Smooth muscle cell (in vitro differentiated cells): ENCODE data around the gene TGM2. TPM values are rescaled to one million over a fixed set of nuclear protein-coding genes. Genes with fewer than 3 reads are reported as not detected.

Experiments
- DNase-seq: peaks from one replicate; lab custom pipeline; 2025; ENCODE audit not compliant: unreplicated experiment; lab: John Stamatoyannopoulos, UW
- H2AFZ ChIP-seq: fragments of 200-600 bp; sonication (generic); 2 replicates; pipeline ENCODE4 v1.6.0; 2016; ENCODE audit warnings: antibody characterized with exemption, low read depth, mild to moderate bottlenecking
- H3F3A ChIP-seq: fragments of 200-600 bp; sonication (generic); 2 replicates; pipeline ENCODE4 v1.6.0; 2017; ENCODE audit warnings: antibody characterized with exemption, low read depth
- H3K27ac ChIP-seq: fragments of 200-600 bp; sonication (generic); 2 replicates; pipeline ENCODE4 v1.5.1; 2016; ENCODE audit warnings: low read depth, mild to moderate bottlenecking
- H3K27me3 ChIP-seq: fragments of 200-600 bp; sonication (generic); 2 replicates; pipeline ENCODE4 v1.6.1; 2016; ENCODE audit warnings: low read depth, mild to moderate bottlenecking
- H3K36me3 ChIP-seq: fragments of 200-600 bp; sonication (generic); 2 replicates; pipeline ENCODE4 v1.5.1; 2016; ENCODE audit warnings: low read depth
- H3K4me1 ChIP-seq: fragments of 200-600 bp; sonication (generic); 2 replicates; pipeline ENCODE4 v1.5.1; 2016; ENCODE audit warnings: low read depth
- H3K4me2 ChIP-seq: fragments of 200-600 bp; sonication (generic); 2 replicates; pipeline ENCODE4 v1.6.0; 2016; ENCODE audit warnings: mild to moderate bottlenecking
- H3K4me3 ChIP-seq: fragments of 200-600 bp; sonication (generic); 2 replicates; pipeline ENCODE4 v1.5.1; 2016; ENCODE audit warnings: mild to moderate bottlenecking
- H3K79me2 ChIP-seq: fragments of 200-600 bp; sonication (generic); 2 replicates; pipeline ENCODE4 v1.6.0; 2016; ENCODE audit warnings: low read depth, mild to moderate bottlenecking
- H3K9ac ChIP-seq: fragments of 200-600 bp; sonication (generic); 2 replicates; pipeline ENCODE4 v1.6.0; 2016; ENCODE audit warnings: low read depth
- H3K9me3 ChIP-seq: fragments of 200-600 bp; sonication (generic); replicated peaks from 2 replicates; pipeline ENCODE4 v1.5.1; 2016; ENCODE audit warnings: low read depth
- H4K20me1 ChIP-seq: fragments of 200-600 bp; sonication (generic); 2 replicates; pipeline ENCODE4 v1.6.0; 2016; ENCODE audit warnings: low read depth
- WGBS: methylation state at CpG from one replicate; pipeline ENCODE4 v1.1.7; 2016; ENCODE audit warnings: low lambda C conversion rate; 5-methylcytosine and 5-hydroxymethylcytosine counted together
- polyA plus RNA-seq: library from polyadenylated mRNA; unstranded; fragments of >200 nt; fragmentation: Nextera tagmentation; extraction: Ambion mirVana; gene quantifications from 2 replicates; pipeline ENCODE4 v1.2.1, GENCODE V29; 2016
- small RNA-seq: library from RNA; depleted of rRNA; stranded (forward); fragments of <200 nt; gene quantifications from one replicate; pipeline ENCODE3, GENCODE V24; 2014
- total RNA-seq: library from RNA; depleted of rRNA; stranded (reverse); fragments of >200 nt; gene quantifications from 2 replicates; pipeline ENCODE4 v1.2.3, GENCODE V29; 2014
- TF ChIP-seq, protein P1 (sequence below): fragments of 200-600 bp; sonication (generic); IDR thresholded peaks from 2 replicates; pipeline ENCODE4 v1.5.1; 2017; ENCODE audit warnings: borderline replicate concordance, mild to moderate bottlenecking, antibody characterized with exemption; ENCODE audit not compliant: insufficient read depth, poor library complexity, severe bottlenecking

The TGM2 gene
- total and polyA plus RNA-seq, 2 experiments from 2014 or later: 41.7 to 72.0 TPM

DNA sequence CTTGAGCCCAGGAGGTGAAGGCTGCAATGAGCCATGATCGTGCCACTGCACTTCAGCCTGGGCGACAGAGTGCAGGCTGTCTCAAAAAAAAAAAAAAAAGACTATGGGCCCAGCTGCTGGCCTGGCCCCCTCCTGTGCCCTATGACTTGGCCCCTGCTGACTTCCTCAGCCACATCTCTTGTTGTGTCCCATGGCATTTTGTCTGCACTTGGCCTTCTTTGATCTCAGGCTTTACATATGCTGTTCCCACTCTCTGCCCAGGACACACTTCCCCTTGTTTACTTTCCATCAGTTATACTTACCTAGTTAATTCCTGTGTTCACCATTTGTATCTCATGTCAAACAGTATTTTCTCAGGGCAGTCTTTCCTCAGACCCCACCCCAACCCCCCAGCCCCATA, 87.0 kb downstream of the TGM2 start:
- Histone ChIP-seq H3K79me2 (peaks cover 20% of the 10 kb centered on the region), H3K27me3 (no peaks in the 10 kb centered on the region), H3K36me3 (no peaks in the 10 kb centered on the region), H3K4me2 (no peak overlapping the region), H4K20me1 (peaks cover 12% of the 10 kb centered on the region), H3F3A (peaks cover 17% of the 10 kb centered on the region), H2AFZ (no peak overlapping the region), H3K9me3 (no peaks in the 10 kb centered on the region), H3K27ac (no peak overlapping the region), H3K9ac (no peak overlapping the region), H3K4me1 (peaks cover 8% of the 10 kb centered on the region), H3K4me3 (no peak overlapping the region)
- WGBS: 100% methylated on average over 2 of the region's 2 CpGs
- DNase-seq: no peak
- TF ChIP-seq, protein P1, sequence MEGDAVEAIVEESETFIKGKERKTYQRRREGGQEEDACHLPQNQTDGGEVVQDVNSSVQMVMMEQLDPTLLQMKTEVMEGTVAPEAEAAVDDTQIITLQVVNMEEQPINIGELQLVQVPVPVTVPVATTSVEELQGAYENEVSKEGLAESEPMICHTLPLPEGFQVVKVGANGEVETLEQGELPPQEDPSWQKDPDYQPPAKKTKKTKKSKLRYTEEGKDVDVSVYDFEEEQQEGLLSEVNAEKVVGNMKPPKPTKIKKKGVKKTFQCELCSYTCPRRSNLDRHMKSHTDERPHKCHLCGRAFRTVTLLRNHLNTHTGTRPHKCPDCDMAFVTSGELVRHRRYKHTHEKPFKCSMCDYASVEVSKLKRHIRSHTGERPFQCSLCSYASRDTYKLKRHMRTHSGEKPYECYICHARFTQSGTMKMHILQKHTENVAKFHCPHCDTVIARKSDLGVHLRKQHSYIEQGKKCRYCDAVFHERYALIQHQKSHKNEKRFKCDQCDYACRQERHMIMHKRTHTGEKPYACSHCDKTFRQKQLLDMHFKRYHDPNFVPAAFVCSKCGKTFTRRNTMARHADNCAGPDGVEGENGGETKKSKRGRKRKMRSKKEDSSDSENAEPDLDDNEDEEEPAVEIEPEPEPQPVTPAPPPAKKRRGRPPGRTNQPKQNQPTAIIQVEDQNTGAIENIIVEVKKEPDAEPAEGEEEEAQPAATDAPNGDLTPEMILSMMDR: no peak

Small RNA genes within 50 kb of the gene (small RNA-seq; reads per million reads assigned to genes)
- not detected for gene RN7SL237P

Other genes starting within 250 kb of the TGM2 start
- 17.0 and 20.4 TPM in 2 replicates for gene TTI1, start 131.8 kb downstream of the TGM2 start, total RNA-seq
- gene TTI1, start 131.8 kb downstream of the TGM2 start, polyA plus RNA-seq: 14.2 and 20.0 TPM in 2 replicates
- 40.2 and 59.1 TPM in 2 replicates for gene RPRD1B, start 131.5 kb downstream of the TGM2 start, total RNA-seq
- 13.5 and 19.6 TPM in 2 replicates for gene RPRD1B, start 131.5 kb downstream of the TGM2 start, polyA plus RNA-seq
- gene KIAA1755, start 95.5 kb upstream of the TGM2 start, total RNA-seq: 0.09 TPM in 1 of 2 replicates, not detected in the other
- gene KIAA1755, start 95.5 kb upstream of the TGM2 start, polyA plus RNA-seq: 0.17 TPM in 1 of 2 replicates, not detected in the other
- not detected in 2 replicates for gene BPI, start 138.9 kb upstream of the TGM2 start, total RNA-seq
- gene BPI, start 138.9 kb upstream of the TGM2 start, polyA plus RNA-seq: not detected in 2 replicates
- gene LBP, start 181.2 kb upstream of the TGM2 start, total RNA-seq: not detected in 2 replicates
- not detected in 2 replicates for gene LBP, start 181.2 kb upstream of the TGM2 start, polyA plus RNA-seq